Fibroblast of the aortic adventitia (primary cell): Measurements from ENCODE around the gene ACOT2. TPM values are rescaled to one million over a fixed set of nuclear protein-coding genes. Genes with fewer than 3 reads are reported as not detected.

Experiments used
- DNase-seq: peaks from one replicate; pipeline ENCODE4 v3.0.0-alpha.2; 2010; ENCODE audit warnings: low read depth
- H3K4me3 ChIP-seq: 2 replicates; pipeline ENCODE4 v1.5.1; 2011; ENCODE audit warnings: low read depth, mild to moderate bottlenecking, control low read depth, low read length, moderate library complexity
- total RNA-seq: library from RNA; depleted of rRNA; stranded (reverse); fragments of >200 nt; gene quantifications from 2 replicates; pipeline ENCODE4 v1.2.3, GENCODE V29; 2012; ENCODE audit warnings: low replicate concordance
- TF ChIP-seq, protein P1 (sequence below): IDR thresholded peaks from 2 replicates; pipeline ENCODE4 v1.5.1; 2011; ENCODE audit warnings: mild to moderate bottlenecking, low read length, control low read depth, inconsistent platforms; ENCODE audit not compliant: insufficient read depth

ACOT2 gene
- total RNA-seq, 1 donor, result 8.9 TPM

DNA sequence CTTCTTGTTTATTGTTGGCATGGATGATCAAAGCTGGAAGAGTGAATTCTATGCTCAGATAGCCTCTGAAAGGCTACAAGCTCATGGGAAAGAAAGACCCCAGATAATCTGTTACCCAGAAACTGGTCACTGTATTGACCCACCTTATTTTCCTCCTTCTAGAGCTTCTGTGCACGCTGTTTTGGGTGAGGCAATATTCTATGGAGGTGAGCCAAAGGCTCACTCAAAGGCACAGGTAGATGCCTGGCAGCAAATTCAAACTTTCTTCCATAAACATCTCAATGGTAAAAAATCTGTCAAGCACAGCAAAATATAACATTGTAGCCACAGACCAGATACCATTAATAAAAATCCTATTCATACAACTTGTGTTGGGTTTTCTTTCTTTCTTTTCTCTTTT is 50.5 kb downstream of the ACOT2 start:
- no peak for DNase-seq
- TF ChIP-seq, protein P1, sequence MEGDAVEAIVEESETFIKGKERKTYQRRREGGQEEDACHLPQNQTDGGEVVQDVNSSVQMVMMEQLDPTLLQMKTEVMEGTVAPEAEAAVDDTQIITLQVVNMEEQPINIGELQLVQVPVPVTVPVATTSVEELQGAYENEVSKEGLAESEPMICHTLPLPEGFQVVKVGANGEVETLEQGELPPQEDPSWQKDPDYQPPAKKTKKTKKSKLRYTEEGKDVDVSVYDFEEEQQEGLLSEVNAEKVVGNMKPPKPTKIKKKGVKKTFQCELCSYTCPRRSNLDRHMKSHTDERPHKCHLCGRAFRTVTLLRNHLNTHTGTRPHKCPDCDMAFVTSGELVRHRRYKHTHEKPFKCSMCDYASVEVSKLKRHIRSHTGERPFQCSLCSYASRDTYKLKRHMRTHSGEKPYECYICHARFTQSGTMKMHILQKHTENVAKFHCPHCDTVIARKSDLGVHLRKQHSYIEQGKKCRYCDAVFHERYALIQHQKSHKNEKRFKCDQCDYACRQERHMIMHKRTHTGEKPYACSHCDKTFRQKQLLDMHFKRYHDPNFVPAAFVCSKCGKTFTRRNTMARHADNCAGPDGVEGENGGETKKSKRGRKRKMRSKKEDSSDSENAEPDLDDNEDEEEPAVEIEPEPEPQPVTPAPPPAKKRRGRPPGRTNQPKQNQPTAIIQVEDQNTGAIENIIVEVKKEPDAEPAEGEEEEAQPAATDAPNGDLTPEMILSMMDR, result no peak
- no peak overlapping the region for H3K4me3 ChIP-seq

DNA sequence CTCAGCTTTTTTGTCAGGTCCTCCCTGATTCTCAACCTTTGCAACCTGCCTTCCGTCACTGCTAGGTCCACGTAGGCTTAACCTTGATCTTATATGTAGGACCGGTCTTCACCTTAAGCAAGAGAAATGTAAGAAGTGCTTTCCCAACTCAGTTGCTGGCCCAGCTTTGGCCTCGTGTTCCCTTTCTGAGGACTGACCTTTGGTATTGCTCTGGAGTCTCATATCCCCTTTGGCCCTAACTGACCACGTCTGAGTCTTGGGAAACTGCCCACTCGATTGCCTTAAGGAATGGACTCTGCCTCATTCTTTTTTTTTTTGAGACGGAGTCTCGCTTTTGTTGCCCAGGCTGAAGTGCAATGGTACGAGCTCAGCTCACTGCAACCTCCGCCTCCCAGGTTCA is 51.3 kb downstream of the ACOT2 start:
- TF ChIP-seq, protein P1, result no peak
- no peak overlapping the region for H3K4me3 ChIP-seq
- no peak for DNase-seq

DNA sequence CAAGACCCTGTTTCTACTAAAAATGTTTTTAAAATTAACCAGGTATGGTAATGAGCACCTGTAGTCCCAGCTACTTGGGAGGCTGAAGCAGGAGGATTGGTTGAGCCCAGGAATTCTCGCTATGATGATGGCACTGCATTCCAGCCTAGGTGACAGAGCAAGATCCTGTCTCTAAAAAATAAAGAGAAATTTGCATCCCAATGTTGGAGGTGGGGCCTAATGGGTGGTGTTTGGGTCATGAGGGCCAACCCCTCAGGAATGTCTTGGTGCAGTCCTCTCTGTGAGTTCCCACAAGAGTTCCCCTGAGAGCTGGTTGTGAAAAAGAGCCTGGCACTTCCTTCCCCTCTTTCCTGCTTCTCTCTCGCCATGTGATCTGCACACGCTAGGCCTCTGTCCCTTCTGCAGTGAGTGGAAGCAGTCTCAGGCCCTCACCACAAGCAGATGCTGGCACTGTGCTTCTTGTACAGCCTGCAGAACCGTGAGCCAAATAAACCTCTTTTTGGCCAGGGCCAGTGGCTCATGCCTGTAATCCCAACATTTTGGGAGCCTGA is 54.6 kb downstream of the ACOT2 start:
- TF ChIP-seq, protein P1, result no peak
- no peak for DNase-seq
- no peak overlapping the region for H3K4me3 ChIP-seq

Other genes starting within 250 kb of the ACOT2 start
- gene NUMB, start 110.7 kb upstream of the ACOT2 start, total RNA-seq, result 39.0 and 52.3 TPM in 2 replicates
- gene RIOX1, start 78.3 kb upstream of the ACOT2 start, total RNA-seq, result 17.4 and 17.5 TPM in 2 replicates
- 3.9 and 54.0 TPM in 2 replicates for gene ACOT1, start 32.1 kb upstream of the ACOT2 start, total RNA-seq
- gene HEATR4, start 10.3 kb upstream of the ACOT2 start, total RNA-seq, result 0.18 TPM in 1 of 2 replicates, not detected in the other
- gene ACOT4, start 22.7 kb downstream of the ACOT2 start, total RNA-seq, result 0.72 TPM in 1 of 2 replicates, not detected in the other
- not detected in 2 replicates for gene ACOT6, start 43.3 kb downstream of the ACOT2 start, total RNA-seq
- gene DNAL1, start 75.8 kb downstream of the ACOT2 start, total RNA-seq, result 12.7 and 27.8 TPM in 2 replicates
- 27.9 and 44.2 TPM in 2 replicates for gene PNMA1, start 145.2 kb downstream of the ACOT2 start, total RNA-seq